Measurements from ENCODE around the gene CRYGS.

DNA sequence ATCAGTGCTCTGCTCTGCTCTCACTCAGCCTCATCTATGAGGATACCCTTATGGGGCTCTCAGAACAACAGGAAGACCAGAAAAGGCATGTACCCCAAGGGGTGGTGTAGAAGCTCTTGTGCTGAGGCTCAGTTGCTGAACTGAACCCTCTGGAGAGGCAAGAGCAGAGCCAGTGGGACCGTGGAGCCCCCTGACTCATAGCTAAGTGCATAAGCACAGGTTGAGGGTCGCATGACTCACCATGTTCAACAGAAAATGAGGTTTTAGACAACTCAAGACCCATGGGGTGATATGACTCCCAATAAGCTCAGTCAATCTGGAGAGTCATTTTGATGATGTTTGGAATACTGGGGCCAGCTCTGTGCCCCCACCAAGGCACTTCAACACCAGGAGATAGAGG is 37.3 kb downstream of the CRYGS start:
- no peak for TF ChIP-seq CTCF (IDR thresholded peaks at IDR 0.05)
- TF ChIP-seq POLR2A (IDR thresholded peaks at IDR 0.05) = no peak

Data from thyroid gland (tissue), 4 donors.